ENCODE data around the gene EPHB4.

The EPHB4 gene

GRCh38 chr7:100825215-100825671 lies 2.1 kb downstream of the EPHB4 start:
- TF ChIP-seq, protein P1, sequence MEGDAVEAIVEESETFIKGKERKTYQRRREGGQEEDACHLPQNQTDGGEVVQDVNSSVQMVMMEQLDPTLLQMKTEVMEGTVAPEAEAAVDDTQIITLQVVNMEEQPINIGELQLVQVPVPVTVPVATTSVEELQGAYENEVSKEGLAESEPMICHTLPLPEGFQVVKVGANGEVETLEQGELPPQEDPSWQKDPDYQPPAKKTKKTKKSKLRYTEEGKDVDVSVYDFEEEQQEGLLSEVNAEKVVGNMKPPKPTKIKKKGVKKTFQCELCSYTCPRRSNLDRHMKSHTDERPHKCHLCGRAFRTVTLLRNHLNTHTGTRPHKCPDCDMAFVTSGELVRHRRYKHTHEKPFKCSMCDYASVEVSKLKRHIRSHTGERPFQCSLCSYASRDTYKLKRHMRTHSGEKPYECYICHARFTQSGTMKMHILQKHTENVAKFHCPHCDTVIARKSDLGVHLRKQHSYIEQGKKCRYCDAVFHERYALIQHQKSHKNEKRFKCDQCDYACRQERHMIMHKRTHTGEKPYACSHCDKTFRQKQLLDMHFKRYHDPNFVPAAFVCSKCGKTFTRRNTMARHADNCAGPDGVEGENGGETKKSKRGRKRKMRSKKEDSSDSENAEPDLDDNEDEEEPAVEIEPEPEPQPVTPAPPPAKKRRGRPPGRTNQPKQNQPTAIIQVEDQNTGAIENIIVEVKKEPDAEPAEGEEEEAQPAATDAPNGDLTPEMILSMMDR (conservative IDR thresholded peaks at IDR 0.05; ENCODE audit: low read depth, low read length): no peak
- peak; percentile 32 for DNase-seq (ENCODE audit: low read depth)
- peak overlapping the region; percentile 66 for H3K4me3 ChIP-seq (ENCODE audit: low read depth, low read length)

- TF ChIP-seq, protein P1 (conservative IDR thresholded peaks at IDR 0.05; ENCODE audit: low read depth, low read length): no peak
- no peak for DNase-seq (ENCODE audit: low read depth)
- no peak overlapping the region for H3K4me3 ChIP-seq (ENCODE audit: low read depth, low read length)
Measured at GRCh38 chr7:100824499-100825214, 2.7 kb downstream of the EPHB4 start.

GRCh38 chr7:100823534-100823933 lies 3.8 kb downstream of the EPHB4 start:
- no peak for DNase-seq (ENCODE audit: low read depth)
- no peak overlapping the region for H3K4me3 ChIP-seq (ENCODE audit: low read depth, low read length)
- TF ChIP-seq, protein P1 (conservative IDR thresholded peaks at IDR 0.05; ENCODE audit: low read depth, low read length): no peak

DNA sequence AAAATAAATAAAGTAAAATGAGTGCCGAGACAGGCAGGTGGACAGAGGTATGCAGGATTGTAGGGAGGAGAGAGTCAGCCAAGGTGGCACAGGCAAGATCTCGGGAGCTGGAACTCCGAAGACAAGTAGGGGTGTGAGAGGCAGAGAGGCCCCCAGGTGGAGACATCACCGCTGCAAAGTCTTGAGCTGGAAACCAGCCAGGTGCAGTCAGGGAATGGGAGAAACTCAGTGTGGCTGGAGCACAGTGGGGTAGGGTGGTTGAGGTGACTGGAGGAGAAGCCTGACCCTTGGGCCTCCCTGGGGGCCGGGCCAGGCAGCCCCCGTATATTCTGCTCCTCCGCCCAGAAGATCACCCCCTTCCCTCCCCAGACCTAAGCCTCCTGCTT lies 4.2 kb downstream of the EPHB4 start:
- H3K4me3 ChIP-seq (ENCODE audit: low read depth, low read length): no peak overlapping the region
- DNase-seq (ENCODE audit: low read depth): no peak
- TF ChIP-seq, protein P1 (conservative IDR thresholded peaks at IDR 0.05; ENCODE audit: low read depth, low read length): no peak

DNA sequence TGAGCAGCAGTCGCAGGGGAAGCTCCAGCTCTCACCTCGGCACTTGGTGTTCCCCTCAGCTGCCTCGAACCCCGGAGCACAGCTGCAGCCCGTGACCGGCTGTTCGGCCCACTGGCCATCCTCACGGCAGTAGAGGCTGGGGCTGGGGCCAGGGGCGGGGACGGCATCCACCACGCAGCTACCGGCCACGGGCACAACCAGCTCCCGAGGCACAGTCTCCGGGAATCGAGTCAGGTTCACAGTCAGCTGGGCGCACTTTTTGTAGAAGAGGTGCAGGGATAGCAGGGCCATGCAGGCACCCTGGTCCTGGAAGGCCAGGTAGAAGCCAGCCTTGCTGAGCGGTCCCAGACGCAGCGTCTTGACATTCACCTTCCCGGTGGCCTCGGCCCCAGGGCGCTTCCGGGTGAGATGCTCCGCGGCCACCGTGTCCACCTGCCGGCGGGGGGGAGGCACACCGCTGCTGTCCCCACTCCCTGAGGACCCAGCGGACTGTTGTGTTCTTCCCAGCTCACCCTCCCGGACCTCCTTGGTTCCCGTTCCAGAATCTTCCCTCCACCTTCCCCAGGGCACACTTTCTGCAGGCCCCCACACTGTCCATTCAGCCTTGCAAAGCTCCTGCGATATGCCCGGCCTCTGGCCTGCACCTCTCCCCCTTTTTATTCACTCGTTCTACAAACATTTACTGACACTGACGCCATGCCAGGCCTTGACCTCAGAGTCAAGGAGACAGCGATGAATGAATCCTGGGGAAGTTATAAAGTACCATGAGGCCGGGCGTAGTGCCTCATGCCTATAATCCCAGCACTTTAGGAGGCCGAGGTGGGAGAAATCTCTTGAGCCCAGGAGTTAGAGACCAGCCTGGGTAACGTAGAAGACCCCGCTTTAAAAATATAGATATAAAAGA lies 4.8 kb downstream of the EPHB4 start:
- TF ChIP-seq, protein P1 (conservative IDR thresholded peaks at IDR 0.05; ENCODE audit: low read depth, low read length): no peak
- DNase-seq (ENCODE audit: low read depth): no peak

DNA sequence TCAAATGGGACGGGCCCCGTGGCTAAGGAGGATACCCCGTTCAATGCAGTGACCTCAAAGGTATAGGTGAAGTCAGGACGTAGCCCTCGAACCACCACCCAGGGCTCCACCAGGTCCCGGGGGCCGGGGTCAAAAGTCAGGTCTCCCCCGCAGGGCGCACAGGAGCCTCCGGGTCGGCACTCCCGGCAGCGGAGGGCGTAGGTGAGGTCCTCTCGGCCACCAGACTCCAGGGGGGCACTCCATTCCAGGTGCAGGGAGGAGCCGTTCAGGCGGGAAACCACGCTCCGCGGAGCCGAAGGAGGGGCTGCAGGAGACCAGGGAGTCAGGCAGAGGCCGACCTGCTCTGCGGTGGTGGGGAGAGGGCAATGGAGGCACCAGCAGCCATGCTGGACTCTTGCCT lies 7.7 kb downstream of the EPHB4 start:
- TF ChIP-seq, protein P1 (conservative IDR thresholded peaks at IDR 0.05; ENCODE audit: low read depth, low read length): no peak
- no peak overlapping the region for H3K4me3 ChIP-seq (ENCODE audit: low read depth, low read length)
- no peak for DNase-seq (ENCODE audit: low read depth)

More for the DNA sequence above, 4.8 kb downstream of the EPHB4 start:
- no peak overlapping the region for H3K4me3 ChIP-seq (ENCODE audit: low read depth, low read length)

Data from choroid plexus epithelial cell (primary cell).